HAP-1 (cell line): ENCODE data around the gene LSM12.

Experiments used
- DNase-seq, 2 experiments: peaks; one replicate each; pipeline ENCODE4 v3.0.0-alpha.2; 2016 to 2020; ENCODE audit warnings: low spot score in 2 of 2
- H3K27me3 ChIP-seq: fragments of 250-450 bp; sonication (Bioruptor Pico); 2 replicates; pipeline ENCODE4 v1.5.1; 2020; ENCODE audit warnings: low read depth, mild to moderate bottlenecking, moderate library complexity
- H3K36me3 ChIP-seq: fragments of 250-450 bp; sonication (Bioruptor Pico); replicated peaks from 2 replicates; pipeline ENCODE4 v1.5.1; 2020; ENCODE audit warnings: mild to moderate bottlenecking
- H3K4me1 ChIP-seq: fragments of 250-450 bp; sonication (Bioruptor Pico); 2 replicates; pipeline ENCODE4 v1.5.1; 2020; ENCODE audit warnings: mild to moderate bottlenecking
- H3K4me3 ChIP-seq: fragments of 250-450 bp; sonication (Bioruptor Pico); 2 replicates; pipeline ENCODE4 v1.5.1; 2020; ENCODE audit warnings: mild to moderate bottlenecking, moderate library complexity
- H3K9me3 ChIP-seq: fragments of 250-450 bp; sonication (Bioruptor Pico); 2 replicates; pipeline ENCODE4 v1.5.1; 2020; ENCODE audit warnings: mild to moderate bottlenecking, moderate library complexity
- in situ Hi-C: fragments of 300-500 bp; cut with MboI; formaldehyde crosslinking; loops from 3 replicates; pipeline ENCODE4 v1.14.3; 2020; ENCODE audit warnings: low sequenced_read_pairs, inconsistent platforms, mixed read lengths

LSM12 gene

DNA sequence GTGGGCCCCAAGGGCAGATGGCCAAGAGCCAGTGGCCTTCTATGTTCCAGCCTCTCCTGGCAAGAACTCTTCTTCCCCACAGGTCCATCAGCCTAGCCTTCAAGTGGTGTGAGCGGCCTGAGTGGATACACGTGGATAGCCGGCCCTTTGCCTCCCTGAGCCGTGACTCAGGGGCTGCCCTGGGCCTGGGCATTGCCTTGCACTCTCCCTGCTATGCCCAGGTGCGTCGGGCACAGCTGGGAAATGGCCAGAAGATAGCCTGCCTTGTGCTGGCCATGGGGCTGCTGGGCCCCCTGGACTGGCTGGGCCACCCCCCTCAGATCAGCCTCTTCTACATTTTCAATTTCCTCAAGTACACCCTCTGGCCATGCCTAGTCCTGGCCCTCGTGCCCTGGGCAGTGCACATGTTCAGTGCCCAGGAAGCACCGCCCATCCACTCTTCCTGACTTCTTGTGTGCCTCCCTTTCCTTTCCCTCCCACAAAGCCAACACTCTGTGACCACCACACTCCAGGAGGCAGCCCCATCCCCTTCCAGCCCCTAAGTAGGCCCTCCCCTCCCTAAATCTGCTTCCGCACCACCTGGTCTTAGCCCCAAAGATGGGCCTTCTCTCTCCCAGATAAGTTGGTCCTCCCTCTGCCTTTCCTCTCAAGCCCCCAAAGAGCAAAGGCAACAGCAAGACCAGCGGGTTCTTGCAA is 9.3 kb upstream of the LSM12 start:
- peaks cover 45% of the 10 kb centered on the region for H3K36me3 ChIP-seq
- DNase-seq, result no peak
- in situ Hi-C loops, result no loop called here

DNA sequence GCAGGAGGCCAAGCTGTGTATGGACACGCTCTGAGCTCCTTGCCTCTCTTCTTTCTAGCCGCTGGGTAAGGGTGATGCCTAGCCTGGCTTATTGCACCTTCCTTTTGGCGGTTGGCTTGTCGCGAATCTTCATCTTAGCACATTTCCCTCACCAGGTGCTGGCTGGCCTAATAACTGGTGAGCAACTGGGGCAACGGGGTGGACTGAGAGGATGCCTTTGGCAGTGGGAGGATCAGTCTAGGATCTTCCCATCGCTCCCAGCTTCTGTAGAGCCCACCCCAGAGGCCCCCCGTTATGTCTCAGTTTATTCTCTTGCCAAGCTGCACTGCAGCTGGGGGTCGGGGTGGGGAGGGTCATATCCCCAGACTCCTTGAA is 8.4 kb upstream of the LSM12 start:
- no peak for DNase-seq
- peaks cover 8% of the 10 kb centered on the region for H3K4me1 ChIP-seq
- in situ Hi-C loops, result no loop called here
- H3K27me3 ChIP-seq, result no peaks in the 10 kb centered on the region
- H3K36me3 ChIP-seq, result peaks cover 45% of the 10 kb centered on the region
- no peaks in the 10 kb centered on the region for H3K9me3 ChIP-seq
- no peak overlapping the region for H3K4me3 ChIP-seq

More for the DNA sequence above, 9.3 kb upstream of the LSM12 start:
- no peak overlapping the region for H3K4me3 ChIP-seq
- H3K9me3 ChIP-seq, result no peaks in the 10 kb centered on the region
- peaks cover 5% of the 10 kb centered on the region for H3K4me1 ChIP-seq
- no peaks in the 10 kb centered on the region for H3K27me3 ChIP-seq

DNA sequence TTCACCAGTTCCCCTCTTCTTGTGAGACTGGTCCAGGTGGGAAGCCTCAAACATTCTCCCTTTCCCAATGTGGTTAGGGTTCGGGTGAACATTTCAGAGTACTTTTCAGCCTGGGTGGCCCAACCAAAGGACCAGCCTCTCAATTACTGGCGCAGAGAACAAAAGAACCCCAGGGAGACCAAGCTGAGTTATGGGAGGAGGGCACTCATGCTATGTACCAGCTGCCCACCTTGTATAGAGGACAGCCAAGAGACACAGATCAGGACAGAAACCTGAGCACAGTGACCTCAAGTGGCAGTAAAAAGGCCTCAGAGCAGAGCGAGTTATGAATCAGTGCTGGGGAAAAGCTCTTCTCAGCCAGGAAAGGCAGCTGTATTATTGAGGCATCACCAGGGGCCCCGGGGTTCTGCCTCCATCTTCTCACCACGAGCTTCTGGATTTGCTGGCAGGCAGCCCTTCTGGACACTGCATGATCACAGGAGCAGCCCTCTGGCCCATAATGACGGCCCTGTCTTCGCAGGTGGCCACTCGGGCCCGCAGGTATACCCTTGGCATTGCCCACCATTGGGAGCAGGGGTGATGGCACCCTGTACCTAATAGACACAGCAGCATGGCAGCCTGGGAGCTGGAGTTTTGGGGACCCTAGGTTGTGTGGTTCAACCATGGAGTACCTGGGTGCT is 7.9 kb upstream of the LSM12 start:
- no peak for DNase-seq
- H3K27me3 ChIP-seq, result no peaks in the 10 kb centered on the region
- H3K4me1 ChIP-seq, result peaks cover 8% of the 10 kb centered on the region
- peaks cover 45% of the 10 kb centered on the region for H3K36me3 ChIP-seq
- H3K4me3 ChIP-seq, result no peak overlapping the region
- in situ Hi-C loops, result no loop called here
- H3K9me3 ChIP-seq, result no peaks in the 10 kb centered on the region

DNA sequence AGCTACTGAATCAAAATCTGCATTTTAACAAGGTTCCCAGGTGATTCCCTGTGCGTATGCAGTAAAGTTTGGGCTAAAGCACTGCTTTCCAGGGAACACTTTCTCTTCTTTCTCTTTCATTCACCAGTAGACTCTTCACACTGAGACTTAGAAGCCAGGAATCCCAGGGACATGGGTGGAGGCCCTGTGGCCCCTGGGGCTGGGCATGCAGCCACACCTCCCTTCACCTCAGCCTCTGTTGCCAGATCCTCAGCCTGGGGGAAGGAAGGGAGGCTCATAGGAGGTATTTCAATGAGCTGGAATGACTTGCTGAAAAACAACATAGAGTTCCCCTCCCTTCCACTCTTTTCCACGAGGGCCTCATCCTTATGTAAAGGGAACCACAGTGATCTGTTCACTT is 5.3 kb upstream of the LSM12 start:
- Histone ChIP-seq H3K4me3 (peak overlapping the region; percentile 50), H3K36me3 (peaks cover 27% of the 10 kb centered on the region), H3K4me1 (peaks cover 15% of the 10 kb centered on the region), H3K27me3 (no peaks in the 10 kb centered on the region), H3K9me3 (no peaks in the 10 kb centered on the region)
- in situ Hi-C loops, result no loop called here
- no peak for DNase-seq

DNA sequence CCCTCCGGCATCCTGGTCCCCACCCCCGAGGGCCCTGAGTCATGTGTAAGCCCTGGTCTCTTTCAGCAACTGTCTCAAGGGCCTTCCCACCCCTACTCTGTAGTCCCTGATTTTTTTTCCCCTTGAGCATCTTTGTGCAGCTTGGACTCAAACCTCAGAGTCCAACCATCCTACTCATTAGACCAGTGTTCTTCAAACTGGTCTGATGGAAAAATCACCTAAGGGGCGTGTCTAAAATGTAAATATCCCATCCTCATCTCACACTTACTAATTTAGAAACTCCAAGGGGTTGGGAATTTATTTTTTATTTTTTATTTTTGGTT is 4.7 kb upstream of the LSM12 start:
- Histone ChIP-seq H3K36me3 (peaks cover 23% of the 10 kb centered on the region), H3K27me3 (no peaks in the 10 kb centered on the region), H3K4me1 (peaks cover 16% of the 10 kb centered on the region), H3K9me3 (no peaks in the 10 kb centered on the region), H3K4me3 (peak overlapping the region; percentile 50)
- in situ Hi-C loops, result no loop called here
- DNase-seq, result no peak

DNA sequence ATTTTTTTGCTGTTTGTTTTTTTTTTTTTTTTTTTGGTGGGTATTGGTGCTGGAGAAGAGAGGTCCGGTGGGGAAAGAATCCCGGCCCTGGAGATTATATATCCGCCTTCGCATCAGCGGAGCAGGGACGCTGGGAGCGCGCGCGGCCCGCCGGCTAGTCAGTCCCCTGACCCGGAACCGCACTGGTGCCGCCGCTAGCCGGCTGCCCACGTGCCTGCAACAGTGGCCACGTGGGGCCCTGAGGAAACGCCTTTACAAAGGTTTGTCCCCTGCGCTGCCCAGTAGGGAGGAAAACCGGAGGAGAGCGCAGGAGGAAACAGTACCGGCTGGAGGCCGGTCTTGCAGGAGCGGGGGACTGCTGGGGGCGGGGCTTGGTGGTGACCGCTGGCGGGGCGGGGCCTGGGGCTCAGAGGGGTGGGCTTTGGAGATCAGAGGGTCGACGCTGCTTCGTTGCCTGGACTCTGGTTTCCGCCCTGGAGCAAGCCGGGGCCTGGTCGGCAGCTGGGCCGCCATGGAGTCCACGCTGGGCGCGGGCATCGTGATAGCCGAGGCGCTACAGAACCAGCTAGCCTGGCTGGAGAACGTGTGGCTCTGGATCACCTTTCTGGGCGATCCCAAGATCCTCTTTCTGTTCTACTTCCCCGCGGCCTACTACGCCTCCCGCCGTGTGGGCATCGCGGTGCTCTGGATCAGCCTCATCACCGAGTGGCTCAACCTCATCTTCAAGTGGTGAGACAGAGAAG is 4.2 kb upstream of the LSM12 start, which contains the start of gene G6PC3:
TSS of gene G6PC3 (plus strand) at position 281 of the 743 bp plus-strand sequence. CDS start at position 512, 231 bp downstream.
- peak within 1 kb of the TSS; percentile 50 for H3K4me3 ChIP-seq
- H3K4me1 ChIP-seq, result peaks cover 16% of the 10 kb centered on the region
- peaks cover 19% of the 10 kb centered on the region for H3K36me3 ChIP-seq
- peak; percentile 98 to 99 for DNase-seq
- no peaks in the 10 kb centered on the region for H3K27me3 ChIP-seq
- H3K9me3 ChIP-seq, result no peaks in the 10 kb centered on the region
- in situ Hi-C loops, result no loop called here

DNA sequence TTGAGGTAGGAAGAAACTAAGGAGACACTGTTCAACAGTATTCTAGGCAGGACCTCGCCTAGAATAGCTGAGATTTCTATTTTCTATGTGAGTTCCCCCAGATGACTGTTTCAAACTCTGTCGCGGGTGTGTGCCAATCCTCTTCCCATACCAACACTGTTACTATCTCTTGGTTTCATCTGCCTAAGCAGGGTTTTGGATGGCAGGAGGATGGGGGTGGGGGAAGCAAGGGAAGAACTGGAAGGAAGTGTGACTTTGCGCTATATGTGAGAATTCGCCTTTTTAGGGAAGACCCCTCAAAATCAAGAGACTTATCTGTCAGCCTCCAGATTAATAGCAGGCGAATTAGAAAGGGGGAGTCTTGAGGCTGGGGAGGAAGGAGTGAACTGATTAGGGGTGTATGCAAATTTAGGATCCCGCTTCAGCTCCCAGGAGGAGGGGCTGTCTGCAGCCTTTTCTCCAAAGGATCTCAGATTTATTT is 3.5 kb upstream of the LSM12 start:
- DNase-seq, result peak in 1 of 2 experiments; percentile 28
- H3K9me3 ChIP-seq, result no peaks in the 10 kb centered on the region
- H3K27me3 ChIP-seq, result no peaks in the 10 kb centered on the region
- in situ Hi-C loops, result no loop called here
- peaks cover 16% of the 10 kb centered on the region for H3K4me1 ChIP-seq
- peaks cover 13% of the 10 kb centered on the region for H3K36me3 ChIP-seq
- peak overlapping the region; percentile 50 for H3K4me3 ChIP-seq

DNA sequence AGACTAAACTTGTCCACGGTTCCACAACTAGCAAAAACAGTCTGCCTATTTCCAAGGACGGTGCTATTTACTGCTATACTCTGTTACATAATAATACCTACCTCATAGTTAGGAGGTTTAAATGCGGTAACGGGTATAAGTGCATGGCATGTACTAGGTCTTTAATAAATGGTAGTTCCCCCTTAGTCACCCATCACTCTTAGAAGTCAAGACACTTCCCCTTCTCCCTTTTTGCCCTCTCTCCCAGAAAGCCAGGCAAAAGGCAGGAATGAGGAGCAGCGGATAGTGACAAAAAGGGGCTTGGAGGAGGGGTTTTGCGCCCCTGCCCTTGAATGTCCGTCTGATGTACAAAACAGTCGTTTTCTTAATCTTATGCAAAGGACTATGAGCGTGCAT is 1.1 kb upstream of the LSM12 start:
- Histone ChIP-seq H3K9me3 (no peaks in the 10 kb centered on the region), H3K27me3 (no peaks in the 10 kb centered on the region), H3K4me1 (peaks cover 27% of the 10 kb centered on the region), H3K36me3 (peaks cover 17% of the 10 kb centered on the region), H3K4me3 (no peak overlapping the region)
- no peak for DNase-seq
- in situ Hi-C loops, result no loop called here

DNA sequence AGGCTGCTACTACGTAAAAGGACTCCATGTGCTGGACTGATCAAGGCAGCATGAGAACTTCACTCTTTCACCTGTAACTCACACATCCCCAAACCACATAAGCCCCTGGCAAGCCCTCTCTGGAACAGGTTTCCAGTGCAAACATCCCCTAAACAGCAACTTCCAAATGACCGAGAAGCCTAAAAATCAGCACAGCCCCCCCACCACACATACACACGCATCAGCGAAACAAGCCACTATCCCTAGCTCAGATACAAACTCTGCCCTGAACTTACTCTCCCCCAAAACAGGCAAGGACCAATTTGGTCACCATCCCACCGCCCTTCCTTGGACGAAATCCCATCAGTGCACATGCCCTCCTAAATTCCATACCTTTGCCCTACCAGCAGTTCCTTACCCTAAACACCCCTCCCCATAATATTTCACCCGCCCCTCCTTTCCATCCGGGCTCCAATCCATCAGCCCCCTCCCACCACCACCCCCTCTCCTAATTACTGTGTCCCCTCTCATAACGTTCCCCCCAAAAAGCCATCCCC is 735 bp downstream of the LSM12 start:
- Histone ChIP-seq H3K9me3 (no peaks in the 10 kb centered on the region), H3K27me3 (no peaks in the 10 kb centered on the region), H3K36me3 (peaks cover 31% of the 10 kb centered on the region), H3K4me1 (peaks cover 23% of the 10 kb centered on the region), H3K4me3 (peak overlapping the region; percentile 91)
- DNase-seq, result no peak
- in situ Hi-C loops, result no loop called here

DNA sequence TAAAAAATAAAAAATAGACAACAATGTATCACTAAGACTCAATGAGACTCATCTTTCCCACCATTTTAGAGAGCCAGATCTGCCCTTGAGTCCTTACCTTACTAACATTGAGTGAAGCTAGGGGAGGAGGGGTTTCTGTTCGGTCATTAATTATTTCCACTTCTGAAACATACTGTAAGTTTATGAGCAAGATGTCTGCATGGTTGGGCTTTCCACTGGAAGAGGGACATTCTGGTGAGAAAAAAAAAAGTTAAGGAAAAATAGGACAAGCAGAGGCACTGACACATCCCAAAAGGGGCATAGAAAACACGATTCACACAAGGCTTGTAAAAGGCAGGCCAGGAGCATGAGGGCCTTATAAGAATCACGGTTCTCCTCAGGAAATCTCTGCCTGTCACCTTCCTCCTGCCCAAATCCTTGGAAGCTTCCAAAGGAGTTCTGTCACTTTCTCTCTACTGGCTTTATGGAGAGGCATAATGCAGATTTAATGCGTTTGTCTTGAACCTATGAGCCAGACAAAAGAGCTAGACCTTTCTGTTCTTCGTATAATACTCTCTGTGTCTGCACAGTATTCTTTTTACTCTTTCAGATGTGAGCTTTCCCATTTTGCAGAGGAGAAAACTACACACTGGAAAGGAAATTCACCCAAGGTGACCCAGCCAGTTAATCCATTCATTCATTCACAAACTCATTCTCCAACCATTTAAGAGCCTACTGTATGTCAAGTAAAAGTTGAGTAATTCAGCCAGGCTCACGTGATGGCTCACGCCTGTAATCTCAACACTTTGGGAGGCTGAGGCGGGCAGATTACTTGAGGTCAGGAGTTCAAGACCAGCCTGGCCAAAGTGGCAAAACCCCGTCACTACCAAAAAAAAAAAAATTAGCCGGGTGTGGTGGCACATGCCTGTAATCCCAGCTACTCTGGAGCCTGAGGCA is 2.5 kb downstream of the LSM12 start:
- H3K4me3 ChIP-seq, result peak overlapping the region; percentile 91
- no peaks in the 10 kb centered on the region for H3K27me3 ChIP-seq
- H3K36me3 ChIP-seq, result peaks cover 49% of the 10 kb centered on the region
- H3K4me1 ChIP-seq, result peaks cover 19% of the 10 kb centered on the region
- in situ Hi-C loops, result no loop called here
- peak; percentile 44 to 54 for DNase-seq
- H3K9me3 ChIP-seq, result no peaks in the 10 kb centered on the region

DNA sequence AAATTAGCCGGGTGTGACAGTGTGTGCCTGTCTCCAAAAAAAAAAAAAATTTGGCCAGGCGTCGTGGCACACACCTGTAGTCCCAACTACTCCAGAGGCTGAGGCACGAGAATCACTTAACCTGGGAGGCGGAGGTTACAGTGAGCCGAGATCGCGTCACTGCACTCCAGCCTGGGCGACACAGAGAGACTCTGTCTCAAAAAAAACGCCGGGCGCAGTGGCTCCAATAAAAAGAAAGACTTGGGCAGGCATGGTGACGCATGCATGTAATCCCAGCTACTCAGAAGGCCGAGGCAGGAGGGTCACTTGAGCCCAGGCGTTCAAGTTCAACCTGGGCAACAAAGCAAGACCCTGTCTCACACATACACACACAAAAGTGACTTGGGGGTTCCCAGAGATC is 3.6 kb downstream of the LSM12 start:
- Histone ChIP-seq H3K36me3 (peaks cover 58% of the 10 kb centered on the region), H3K9me3 (no peaks in the 10 kb centered on the region), H3K4me3 (no peak overlapping the region), H3K27me3 (no peaks in the 10 kb centered on the region), H3K4me1 (peaks cover 19% of the 10 kb centered on the region)
- in situ Hi-C loops, result no loop called here
- DNase-seq, result no peak

DNA sequence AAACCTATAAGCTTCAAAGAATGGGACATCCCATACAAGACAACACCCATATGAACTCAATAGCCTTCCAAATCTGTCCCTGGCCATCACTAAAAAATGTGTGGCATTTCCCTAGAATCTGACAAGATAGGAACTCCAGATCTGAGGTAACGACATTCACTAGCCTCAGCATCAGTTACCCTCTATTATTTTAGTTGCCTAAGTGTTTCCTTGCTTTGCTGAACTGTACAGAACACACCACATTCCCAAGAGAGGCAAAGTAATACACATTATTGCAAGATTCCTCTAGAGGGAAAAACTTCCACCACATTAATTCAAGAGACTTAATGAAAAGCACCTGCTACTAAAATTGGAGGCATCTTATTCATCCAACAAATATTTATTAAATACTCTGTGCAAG is 5.0 kb downstream of the LSM12 start:
- Histone ChIP-seq H3K4me1 (peaks cover 11% of the 10 kb centered on the region), H3K9me3 (no peaks in the 10 kb centered on the region), H3K27me3 (no peaks in the 10 kb centered on the region), H3K4me3 (no peak overlapping the region), H3K36me3 (peaks cover 71% of the 10 kb centered on the region)
- DNase-seq, result no peak
- in situ Hi-C loops, result no loop called here
